ENCODE results near the gene FMO3.
A peak's percentile ranks its signal among the peaks of the same experiment; 100 is the strongest.

The FMO3 gene

DNA sequence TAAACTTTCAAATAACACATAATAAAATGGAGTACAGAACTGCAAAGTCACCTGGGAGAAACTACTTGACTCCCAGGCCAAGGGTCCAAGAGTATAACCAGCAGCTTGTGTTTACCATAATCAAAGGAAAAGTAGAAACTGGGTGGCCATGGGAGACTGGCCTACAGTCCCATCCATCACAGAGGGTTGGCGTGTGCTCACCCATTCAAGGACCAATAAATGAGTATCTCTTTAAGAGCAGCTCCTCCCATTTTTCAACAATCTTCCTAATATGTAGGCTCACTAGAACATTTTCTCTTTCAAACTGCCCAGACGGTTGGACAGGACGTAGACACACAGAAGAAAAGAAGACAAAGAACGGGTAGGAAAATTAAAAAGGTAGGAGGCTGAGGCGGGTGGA is at the start of gene FMO3:
Gene FMO3, plus strand, starts transcription at position 302 of the 400 bp plus-strand sequence. CDS start 1,754 bp downstream, outside the sequence.
- DNase-seq (ENCODE audit: low spot score): no peak

DNA sequence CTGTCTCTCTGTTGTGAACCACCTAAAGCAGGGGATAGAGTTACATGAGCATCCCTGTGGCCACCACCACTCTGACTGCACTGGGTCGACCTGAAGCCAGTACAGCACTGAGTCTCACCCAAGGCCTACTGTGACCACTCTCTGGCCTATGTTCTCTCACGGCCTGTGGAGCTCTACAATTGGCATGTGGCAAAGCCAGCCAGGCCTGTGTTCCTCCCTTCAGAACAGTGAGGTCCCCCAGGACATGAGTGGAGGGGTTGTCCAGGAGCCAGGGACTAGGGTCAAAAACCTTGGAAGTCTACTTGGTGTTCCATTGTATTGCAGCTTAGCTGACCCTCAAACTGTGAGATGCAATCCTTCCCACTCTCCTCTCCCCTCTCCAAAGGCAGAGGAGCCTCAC is 42.7 kb upstream of the FMO3 start:
- DNase-seq (ENCODE audit: low spot score): no peak

DNA sequence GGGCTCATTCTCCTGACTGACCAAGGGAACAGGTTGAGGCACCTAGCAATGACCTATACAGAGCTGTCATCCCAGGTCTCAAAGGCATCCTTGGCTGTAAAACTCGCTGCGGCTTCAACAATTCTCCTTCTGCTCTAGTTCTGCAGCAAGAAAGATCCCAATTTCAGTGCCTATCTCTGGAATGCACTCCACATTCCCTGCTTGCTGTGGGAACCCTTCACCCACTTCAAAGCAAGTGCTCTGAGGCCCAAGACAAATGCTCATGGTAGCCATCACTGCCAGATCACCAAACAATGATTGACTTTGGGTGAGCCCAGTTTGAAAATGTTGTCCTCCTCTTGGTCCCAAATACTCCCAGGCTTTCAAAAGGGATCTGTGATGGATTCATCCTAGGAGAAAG is 37.7 kb upstream of the FMO3 start:
- DNase-seq (ENCODE audit: low spot score): no peak

GRCh38 chr1:171055966-171056643 is 34.6 kb upstream of the FMO3 start:
- no peak for DNase-seq (ENCODE audit: low spot score)

DNA sequence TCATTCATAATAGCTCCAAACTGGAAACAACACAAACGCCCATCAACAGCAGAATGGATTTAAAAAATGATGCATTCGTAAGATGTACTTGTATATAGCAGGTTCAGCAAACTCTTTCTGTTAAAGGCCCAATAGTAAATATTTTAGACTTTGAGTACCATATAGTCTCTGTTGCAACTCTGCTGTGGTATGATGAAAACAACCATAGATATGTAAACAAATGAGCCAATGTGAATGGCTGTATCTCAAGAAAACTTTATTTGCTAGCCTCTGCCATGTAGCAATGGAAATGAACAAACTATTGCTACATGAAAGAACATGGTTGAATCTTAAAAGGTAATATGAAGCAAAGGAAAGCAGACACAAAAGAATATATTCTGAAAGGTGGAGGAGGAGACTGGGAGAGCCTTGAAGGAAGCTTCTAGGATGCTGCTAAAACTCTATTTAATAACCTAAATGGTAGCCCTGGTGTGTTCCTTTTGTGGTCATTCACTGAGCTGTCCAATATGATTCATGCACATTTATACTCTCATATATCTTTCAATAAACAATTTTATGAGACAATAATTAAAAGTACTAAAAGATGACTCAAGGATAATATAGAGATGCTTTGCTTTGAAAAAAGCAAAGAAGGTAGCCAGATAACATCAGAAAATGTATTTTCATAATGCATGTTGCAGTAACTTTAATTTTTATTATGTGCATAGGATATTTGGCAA is 29.1 kb upstream of the FMO3 start:
- DNase-seq (ENCODE audit: low spot score): no peak

- no peak for DNase-seq (ENCODE audit: low spot score)
Observed at GRCh38 chr1:171062902-171063301, 27.8 kb upstream of the FMO3 start.

DNA sequence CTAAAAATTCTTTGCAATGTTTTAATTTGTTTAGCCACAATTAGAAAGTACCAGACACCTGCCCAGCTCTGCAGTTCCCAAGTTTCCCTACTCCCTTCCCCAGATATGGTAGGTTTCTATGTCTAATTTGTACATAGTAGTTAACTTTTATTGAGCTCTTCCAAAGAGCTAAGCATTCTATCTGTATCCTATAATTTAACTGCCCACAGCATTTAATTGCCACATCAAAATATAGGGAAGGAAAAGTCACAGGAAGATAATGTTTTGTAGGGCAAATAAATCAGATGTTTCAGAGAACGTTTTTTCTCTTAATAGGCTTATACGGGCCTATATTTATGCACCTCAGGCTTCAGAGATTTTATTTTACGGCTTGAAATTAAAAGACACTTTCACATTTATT is 15.7 kb upstream of the FMO3 start:
- DNase-seq (ENCODE audit: low spot score): no peak

GRCh38 chr1:171081314-171081753 is 9.4 kb upstream of the FMO3 start:
- DNase-seq (ENCODE audit: low spot score): peak; percentile 19

- DNase-seq (ENCODE audit: low spot score): no peak
Observed at GRCh38 chr1:171081763-171082201, 8.9 kb upstream of the FMO3 start.

DNA sequence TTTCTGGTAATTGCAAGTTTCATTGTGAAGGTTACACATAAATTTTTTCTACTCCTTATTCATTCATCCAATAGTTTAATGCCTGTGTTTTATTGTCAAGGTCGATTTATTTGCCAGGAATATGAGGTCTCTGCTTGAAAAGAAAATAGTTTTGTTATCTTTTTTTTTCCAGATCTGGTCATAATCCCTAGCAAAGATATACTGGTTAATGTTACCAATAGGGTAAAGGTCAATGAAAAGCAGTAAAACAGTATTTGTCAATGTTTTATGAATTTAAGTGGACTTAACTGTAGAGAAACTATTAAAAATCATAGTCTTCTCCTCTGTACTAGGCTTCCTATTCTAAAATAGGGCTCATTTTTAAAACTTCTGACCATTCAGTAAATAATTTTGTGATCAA is 8.1 kb upstream of the FMO3 start:
- DNase-seq (ENCODE audit: low spot score): no peak

DNA sequence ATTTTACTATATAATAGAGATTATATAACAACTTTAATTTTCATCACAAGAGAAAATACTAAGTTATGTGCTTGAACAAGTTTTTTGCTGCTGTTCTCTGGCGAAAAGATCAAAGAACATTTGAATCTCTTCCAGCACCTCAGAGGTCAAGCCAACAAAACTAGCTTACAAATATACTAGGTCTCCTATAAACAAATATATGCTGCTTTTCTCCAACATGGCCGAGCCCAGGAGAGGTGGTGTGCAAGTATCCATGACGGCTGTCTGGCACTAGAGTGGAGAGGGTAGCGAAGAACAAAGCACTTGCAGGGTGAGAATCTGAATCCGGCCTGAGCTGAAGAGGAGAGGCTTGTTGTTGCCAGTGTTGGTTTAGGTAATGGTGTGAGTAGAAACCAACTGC is 7.5 kb upstream of the FMO3 start:
- DNase-seq (ENCODE audit: low spot score): no peak

DNA sequence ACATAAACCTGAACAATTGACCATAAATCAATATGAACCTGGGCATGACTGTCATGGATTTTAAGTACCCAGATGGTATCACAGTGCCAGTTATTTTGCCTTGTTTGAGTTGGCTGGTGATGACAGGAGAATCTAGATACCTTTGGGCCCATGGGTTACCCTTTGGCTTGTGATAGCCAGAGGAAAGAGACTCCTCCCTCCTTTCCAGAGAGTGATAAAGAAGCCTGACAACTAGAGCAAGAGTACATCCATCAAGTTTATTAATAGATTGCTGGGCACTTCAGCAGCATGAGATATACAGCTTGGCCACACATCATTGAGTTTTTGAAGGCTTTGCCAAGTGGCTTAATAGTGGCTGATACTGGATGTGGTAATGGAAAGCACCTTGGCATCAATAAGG is 6.6 kb upstream of the FMO3 start:
- DNase-seq (ENCODE audit: low spot score): no peak

GRCh38 chr1:171084870-171085269 is 5.8 kb upstream of the FMO3 start:
- no peak for DNase-seq (ENCODE audit: low spot score)

- no peak for DNase-seq (ENCODE audit: low spot score)
Observed at GRCh38 chr1:171087896-171088295, 2.8 kb upstream of the FMO3 start.

DNA sequence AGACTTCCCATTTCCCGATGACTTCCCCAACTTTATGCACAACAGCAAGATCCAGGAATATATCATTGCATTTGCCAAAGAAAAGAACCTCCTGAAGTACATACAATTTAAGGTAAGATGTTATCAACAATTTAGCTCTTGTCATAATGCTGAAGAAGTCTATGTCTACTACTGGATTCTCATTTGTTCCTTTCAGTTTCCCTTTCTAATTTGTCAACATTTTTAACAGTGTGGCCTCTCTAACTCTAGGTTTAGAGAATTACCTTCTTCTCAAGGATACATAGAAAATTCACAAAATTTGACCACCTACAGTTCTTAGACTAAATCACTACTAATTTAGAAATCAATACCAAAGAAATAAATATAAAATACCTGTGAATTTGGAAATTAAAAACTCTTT is 13.2 kb downstream of the FMO3 start:
- no peak for DNase-seq (ENCODE audit: low spot score)

- DNase-seq (ENCODE audit: low spot score): no peak
Observed at GRCh38 chr1:171107262-171107940, 16.7 kb downstream of the FMO3 start.

GRCh38 chr1:171107969-171108368 is 17.3 kb downstream of the FMO3 start:
- DNase-seq (ENCODE audit: low spot score): no peak

- no peak for DNase-seq (ENCODE audit: low spot score)
Observed at GRCh38 chr1:171109966-171110365, 19.3 kb downstream of the FMO3 start.

- no peak for DNase-seq (ENCODE audit: low spot score)
Observed at GRCh38 chr1:171110621-171111326, 20.1 kb downstream of the FMO3 start.

- no peak for DNase-seq (ENCODE audit: low spot score)
Observed at GRCh38 chr1:171112119-171112518, 21.4 kb downstream of the FMO3 start.

DNA sequence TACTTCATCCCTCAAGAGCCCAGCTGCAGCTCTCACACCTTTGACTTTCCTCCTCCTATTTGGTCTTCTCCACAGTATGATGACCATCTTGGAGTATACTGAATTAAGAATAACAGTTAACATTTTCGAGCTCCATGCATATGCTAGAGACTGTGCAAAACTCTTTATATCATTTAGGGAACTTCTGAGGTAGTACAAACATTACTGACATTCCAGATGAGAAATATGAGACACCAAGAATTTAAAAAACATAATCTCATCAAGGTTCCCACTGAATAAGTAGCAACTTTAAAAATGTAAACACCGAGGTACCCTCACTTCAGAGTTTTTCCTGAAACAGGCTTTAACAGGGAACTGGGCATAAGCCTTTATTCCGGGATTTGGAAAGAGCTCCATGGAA is 22.7 kb downstream of the FMO3 start:
- DNase-seq (ENCODE audit: low spot score): no peak

DNA sequence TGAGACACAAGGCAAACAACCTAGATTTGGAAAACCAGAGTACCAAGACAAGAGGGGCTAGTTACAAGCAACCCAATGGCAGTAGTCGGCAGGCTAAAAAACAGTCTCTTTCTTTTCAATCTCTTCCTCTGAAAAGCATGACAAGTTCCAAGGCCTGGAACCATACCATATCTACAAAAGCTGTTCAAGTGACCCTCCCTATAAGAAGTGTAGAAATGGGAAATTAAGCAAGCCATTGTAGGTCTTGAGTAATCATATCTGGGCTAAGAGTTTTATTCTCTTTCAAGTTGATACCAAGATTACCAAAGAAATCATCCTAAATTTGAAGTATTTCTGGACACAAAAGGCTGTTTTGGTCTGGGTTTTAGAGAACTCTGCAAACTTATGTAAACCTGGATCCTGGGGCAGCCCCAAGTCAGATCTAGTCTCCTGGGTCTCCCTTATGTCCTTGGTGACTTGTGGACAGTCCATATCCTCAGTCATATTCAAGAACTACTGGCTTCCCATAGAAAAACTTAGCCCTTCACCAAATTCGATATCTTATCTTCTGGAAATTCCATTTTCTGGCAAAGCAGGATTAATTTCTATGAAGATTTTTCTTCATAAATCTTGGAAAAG is 24.7 kb downstream of the FMO3 start:
- no peak for DNase-seq (ENCODE audit: low spot score)

All from hepatic stellate cell (primary cell).